WTC11 (cell line): ENCODE results near the gene LSM7. TPM values are rescaled to one million over a fixed set of nuclear protein-coding genes. Genes with fewer than 3 reads are reported as not detected.

Experiments
- ATAC-seq: fragments of 200-7000 bp; cut with Tn5 transposase; 2 replicates; pipeline ENCODE4 v1.10.0; 2021; ENCODE audit warnings: mild to moderate bottlenecking, moderate library complexity
- CTCF ChIA-PET: fragments of 300-600 bp; sonication (Branson Sonifier 250); formaldehyde crosslinking; loops from one replicate; lab custom pipeline; 2021; ENCODE audit warnings: antibody characterized with exemption; lab: Charles Lee
- POLR2A ChIA-PET: fragments of 350-600 bp; sonication (Branson Sonifier 250); formaldehyde crosslinking; loops from one replicate; lab custom pipeline; 2021; ENCODE audit warnings: antibody characterized with exemption; lab: Charles Lee
- DNase-seq: peaks from one replicate; pipeline ENCODE4 v3.0.0; 2021; ENCODE audit warnings: low spot score
- H3K27ac Mint-ChIP-seq: 2 replicates; pipeline ENCODE4 v1.8.0; 2021; ENCODE audit warnings: mixed read lengths
- H3K27me3 Mint-ChIP-seq: 2 replicates; pipeline ENCODE4 v1.8.0; 2021; ENCODE audit warnings: low read depth, mild to moderate bottlenecking, moderate library complexity, mixed read lengths
- H3K36me3 Mint-ChIP-seq: 2 replicates; pipeline ENCODE4 v1.8.0; 2021; ENCODE audit warnings: mixed read lengths
- H3K4me1 Mint-ChIP-seq: 2 replicates; pipeline ENCODE4 v1.8.0; 2022; ENCODE audit warnings: mixed read lengths
- H3K4me3 Mint-ChIP-seq: 2 replicates; pipeline ENCODE4 v1.8.0; 2021; ENCODE audit warnings: mild to moderate bottlenecking, moderate library complexity, mixed read lengths
- H3K9me3 Mint-ChIP-seq: 2 replicates; pipeline ENCODE4 v1.8.0; 2021; ENCODE audit warnings: mixed read lengths
- ETV6 ChIP-seq: sonication (generic); formaldehyde crosslinking; IDR thresholded peaks from 2 replicates; pipeline ENCODE4 v1.8.1; 2022; ENCODE audit warnings: mild to moderate bottlenecking, missing genetic modification reagents
- GRHL2 ChIP-seq: fragments of 250-450 bp; sonication (Bioruptor Pico); IDR thresholded peaks from 2 replicates; pipeline ENCODE4 v1.8.0; 2022; ENCODE audit warnings: mild to moderate bottlenecking, moderate library complexity; ENCODE audit not compliant: insufficient replicate concordance, severe bottlenecking
- KAT7 ChIP-seq: sonication (generic); formaldehyde crosslinking; IDR thresholded peaks from 2 replicates; pipeline ENCODE4 v1.8.1; 2023; ENCODE audit warnings: missing genetic modification reagents, mild to moderate bottlenecking, borderline replicate concordance
- NFYB ChIP-seq: sonication (generic); formaldehyde crosslinking; conservative IDR thresholded peaks from 2 replicates; pipeline ENCODE4 v1.8.0; 2022; ENCODE audit warnings: low read depth, missing genetic modification reagents
- PRRX2 ChIP-seq: fragments of 250-450 bp; sonication (Bioruptor Pico); IDR thresholded peaks from 2 replicates; pipeline ENCODE4 v1.8.0; 2021; ENCODE audit warnings: mild to moderate bottlenecking
- RELA ChIP-seq: sonication (generic); formaldehyde crosslinking; IDR thresholded peaks from 2 replicates; pipeline ENCODE4 v1.8.1; 2022; ENCODE audit warnings: missing genetic modification reagents, mild to moderate bottlenecking, borderline replicate concordance
- TP53 ChIP-seq: sonication (generic); formaldehyde crosslinking; IDR thresholded peaks from 2 replicates; pipeline ENCODE4 v1.8.1; 2023; ENCODE audit warnings: mild to moderate bottlenecking, missing genetic modification reagents
- ZNF232 ChIP-seq: sonication (generic); formaldehyde crosslinking; IDR thresholded peaks from 2 replicates; pipeline ENCODE4 v1.8.0; 2022; ENCODE audit warnings: mild to moderate bottlenecking, missing genetic modification reagents
- ZNF317 ChIP-seq: sonication (generic); formaldehyde crosslinking; IDR thresholded peaks from 2 replicates; pipeline ENCODE4 v1.8.1; 2023; ENCODE audit warnings: low read depth, mild to moderate bottlenecking, moderate library complexity, missing genetic modification reagents, borderline replicate concordance
- total RNA-seq: library from RNA; stranded (reverse); gene quantifications from 3 replicates; pipeline ENCODE4 v1.2.3, GENCODE V29; 2021
- TF ChIP-seq, protein P1 (sequence below): sonication (generic); formaldehyde crosslinking; IDR thresholded peaks from 2 replicates; pipeline ENCODE4 v1.8.1; 2023; ENCODE audit warnings: mild to moderate bottlenecking, missing genetic modification reagents, moderate library complexity
- TF ChIP-seq, protein P2 (sequence below): sonication (generic); formaldehyde crosslinking; IDR thresholded peaks from 2 replicates; pipeline ENCODE4 v1.8.0; 2023; ENCODE audit warnings: missing genetic modification reagents
- TF ChIP-seq, protein P3 (sequence below): sonication (generic); formaldehyde crosslinking; IDR thresholded peaks from 2 replicates; pipeline ENCODE4 v1.8.1; 2022; ENCODE audit warnings: mild to moderate bottlenecking, moderate library complexity, missing genetic modification reagents
- TF ChIP-seq, protein P4 (sequence below): sonication (generic); formaldehyde crosslinking; IDR thresholded peaks from 2 replicates; pipeline ENCODE4 v1.8.1; 2022; ENCODE audit warnings: missing genetic modification reagents, borderline replicate concordance
- TF ChIP-seq, protein P5 (sequence below): fragments of 250-450 bp; sonication (Bioruptor Pico); IDR thresholded peaks from 2 replicates; pipeline ENCODE4 v1.9.0; 2021; ENCODE audit warnings: moderate library complexity, mild to moderate bottlenecking, inconsistent platforms, borderline replicate concordance
- TF ChIP-seq, protein P6 (sequence below): sonication (generic); formaldehyde crosslinking; IDR thresholded peaks from 2 replicates; pipeline ENCODE4 v1.8.1; 2022; ENCODE audit warnings: low read depth, mild to moderate bottlenecking, moderate library complexity, missing genetic modification reagents, borderline replicate concordance
- TF ChIP-seq, protein P7 (sequence below): sonication (generic); formaldehyde crosslinking; IDR thresholded peaks from 2 replicates; pipeline ENCODE4 v1.8.0; 2022; ENCODE audit warnings: mild to moderate bottlenecking, missing genetic modification reagents
- TF ChIP-seq, protein P8 (sequence below): fragments of 200-600 bp; IDR thresholded peaks from 2 replicates; pipeline ENCODE4 v1.8.0; 2022; ENCODE audit warnings: antibody characterized with exemption

LSM7 gene
- total RNA-seq, 1 experiment from 2014 or later = 245 TPM

DNA sequence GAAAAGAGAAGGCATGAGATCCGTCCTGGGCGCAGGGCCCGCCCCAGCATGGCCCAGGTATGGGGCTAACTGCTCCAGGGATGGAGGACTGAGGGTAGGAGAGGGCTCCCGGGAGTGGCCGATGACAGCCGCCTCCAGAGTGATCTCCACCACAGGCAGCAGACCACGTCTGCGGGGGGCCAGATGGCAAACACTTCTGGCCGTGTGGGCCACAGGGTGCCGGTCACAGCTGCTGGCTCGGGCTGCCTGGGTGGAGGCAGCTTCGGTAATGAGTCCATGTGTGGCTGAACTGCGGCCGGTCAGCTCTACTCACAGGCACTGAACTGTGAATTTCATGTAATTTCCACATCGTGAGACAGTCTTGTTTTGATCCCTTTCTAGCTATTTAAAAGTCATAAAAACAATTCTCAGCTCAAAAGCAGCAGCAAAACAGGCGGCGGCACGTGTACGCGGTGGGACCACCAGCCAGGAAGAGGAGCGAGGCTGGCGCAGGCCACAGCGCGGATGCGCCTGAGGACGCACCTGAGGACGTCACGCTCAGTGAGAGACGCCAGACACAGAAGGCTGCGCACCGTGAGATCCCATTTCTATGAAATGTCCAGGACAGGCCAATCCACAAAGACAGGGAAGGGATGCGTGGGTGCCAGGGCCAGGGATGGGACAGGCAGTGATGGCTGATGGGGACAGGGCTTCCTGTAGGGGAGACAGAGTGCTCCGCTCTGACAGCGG, 4.0 kb downstream of the LSM7 start:
- peaks cover 13% of the 10 kb centered on the region for H3K4me1 Mint-ChIP-seq
- no peaks in the 10 kb centered on the region for H3K27me3 Mint-ChIP-seq
- CTCF ChIA-PET = no interaction called here
- peaks cover 13% of the 10 kb centered on the region for H3K36me3 Mint-ChIP-seq
- no peaks in the 10 kb centered on the region for H3K9me3 Mint-ChIP-seq
- no peak for DNase-seq
- no peak for ATAC-seq
- POLR2A ChIA-PET = no interaction called here
- H3K4me3 Mint-ChIP-seq = no peak overlapping the region
- H3K27ac Mint-ChIP-seq = no peak overlapping the region; the same call in 1 of the 2 replicates
- TF ChIP-seq, protein P1, sequence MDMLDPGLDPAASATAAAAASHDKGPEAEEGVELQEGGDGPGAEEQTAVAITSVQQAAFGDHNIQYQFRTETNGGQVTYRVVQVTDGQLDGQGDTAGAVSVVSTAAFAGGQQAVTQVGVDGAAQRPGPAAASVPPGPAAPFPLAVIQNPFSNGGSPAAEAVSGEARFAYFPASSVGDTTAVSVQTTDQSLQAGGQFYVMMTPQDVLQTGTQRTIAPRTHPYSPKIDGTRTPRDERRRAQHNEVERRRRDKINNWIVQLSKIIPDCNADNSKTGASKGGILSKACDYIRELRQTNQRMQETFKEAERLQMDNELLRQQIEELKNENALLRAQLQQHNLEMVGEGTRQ (CRISPR knock-in tag) = no peak
- TF ChIP-seq ETV6 (CRISPR knock-in tag) (no peak), ZNF232 (CRISPR knock-in tag) (no peak), PRRX2 (no peak), GRHL2 (no peak), RELA (CRISPR knock-in tag) (no peak), ZNF317 (CRISPR knock-in tag) (no peak), NFYB (CRISPR knock-in tag) (no peak), KAT7 (no peak), TP53 (no peak)
- TF ChIP-seq, protein P2, sequence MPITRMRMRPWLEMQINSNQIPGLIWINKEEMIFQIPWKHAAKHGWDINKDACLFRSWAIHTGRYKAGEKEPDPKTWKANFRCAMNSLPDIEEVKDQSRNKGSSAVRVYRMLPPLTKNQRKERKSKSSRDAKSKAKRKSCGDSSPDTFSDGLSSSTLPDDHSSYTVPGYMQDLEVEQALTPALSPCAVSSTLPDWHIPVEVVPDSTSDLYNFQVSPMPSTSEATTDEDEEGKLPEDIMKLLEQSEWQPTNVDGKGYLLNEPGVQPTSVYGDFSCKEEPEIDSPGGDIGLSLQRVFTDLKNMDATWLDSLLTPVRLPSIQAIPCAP (CRISPR knock-in tag) = no peak
- TF ChIP-seq, protein P3, sequence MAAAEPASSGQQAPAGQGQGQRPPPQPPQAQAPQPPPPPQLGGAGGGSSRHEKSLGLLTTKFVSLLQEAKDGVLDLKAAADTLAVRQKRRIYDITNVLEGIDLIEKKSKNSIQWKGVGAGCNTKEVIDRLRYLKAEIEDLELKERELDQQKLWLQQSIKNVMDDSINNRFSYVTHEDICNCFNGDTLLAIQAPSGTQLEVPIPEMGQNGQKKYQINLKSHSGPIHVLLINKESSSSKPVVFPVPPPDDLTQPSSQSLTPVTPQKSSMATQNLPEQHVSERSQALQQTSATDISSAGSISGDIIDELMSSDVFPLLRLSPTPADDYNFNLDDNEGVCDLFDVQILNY (CRISPR knock-in tag) = no peak
- TF ChIP-seq, protein P4, sequence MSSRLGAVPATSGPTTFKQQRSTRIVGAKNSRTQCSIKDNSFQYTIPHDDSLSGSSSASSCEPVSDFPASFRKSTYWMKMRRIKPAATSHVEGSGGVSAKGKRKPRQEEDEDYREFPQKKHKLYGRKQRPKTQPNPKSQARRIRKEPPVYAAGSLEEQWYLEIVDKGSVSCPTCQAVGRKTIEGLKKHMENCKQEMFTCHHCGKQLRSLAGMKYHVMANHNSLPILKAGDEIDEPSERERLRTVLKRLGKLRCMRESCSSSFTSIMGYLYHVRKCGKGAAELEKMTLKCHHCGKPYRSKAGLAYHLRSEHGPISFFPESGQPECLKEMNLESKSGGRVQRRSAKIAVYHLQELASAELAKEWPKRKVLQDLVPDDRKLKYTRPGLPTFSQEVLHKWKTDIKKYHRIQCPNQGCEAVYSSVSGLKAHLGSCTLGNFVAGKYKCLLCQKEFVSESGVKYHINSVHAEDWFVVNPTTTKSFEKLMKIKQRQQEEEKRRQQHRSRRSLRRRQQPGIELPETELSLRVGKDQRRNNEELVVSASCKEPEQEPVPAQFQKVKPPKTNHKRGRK = no peak
- TF ChIP-seq, protein P5, sequence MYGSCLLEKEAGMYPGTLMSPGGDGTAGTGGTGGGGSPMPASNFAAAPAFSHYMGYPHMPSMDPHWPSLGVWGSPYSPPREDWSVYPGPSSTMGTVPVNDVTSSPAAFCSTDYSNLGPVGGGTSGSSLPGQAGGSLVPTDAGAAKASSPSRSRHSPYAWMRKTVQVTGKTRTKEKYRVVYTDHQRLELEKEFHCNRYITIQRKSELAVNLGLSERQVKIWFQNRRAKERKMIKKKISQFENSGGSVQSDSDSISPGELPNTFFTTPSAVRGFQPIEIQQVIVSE (CRISPR knock-in tag) = no peak
- TF ChIP-seq, protein P6, sequence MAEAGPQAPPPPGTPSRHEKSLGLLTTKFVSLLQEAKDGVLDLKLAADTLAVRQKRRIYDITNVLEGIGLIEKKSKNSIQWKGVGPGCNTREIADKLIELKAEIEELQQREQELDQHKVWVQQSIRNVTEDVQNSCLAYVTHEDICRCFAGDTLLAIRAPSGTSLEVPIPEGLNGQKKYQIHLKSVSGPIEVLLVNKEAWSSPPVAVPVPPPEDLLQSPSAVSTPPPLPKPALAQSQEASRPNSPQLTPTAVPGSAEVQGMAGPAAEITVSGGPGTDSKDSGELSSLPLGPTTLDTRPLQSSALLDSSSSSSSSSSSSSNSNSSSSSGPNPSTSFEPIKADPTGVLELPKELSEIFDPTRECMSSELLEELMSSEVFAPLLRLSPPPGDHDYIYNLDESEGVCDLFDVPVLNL = no peak
- TF ChIP-seq, protein P7, sequence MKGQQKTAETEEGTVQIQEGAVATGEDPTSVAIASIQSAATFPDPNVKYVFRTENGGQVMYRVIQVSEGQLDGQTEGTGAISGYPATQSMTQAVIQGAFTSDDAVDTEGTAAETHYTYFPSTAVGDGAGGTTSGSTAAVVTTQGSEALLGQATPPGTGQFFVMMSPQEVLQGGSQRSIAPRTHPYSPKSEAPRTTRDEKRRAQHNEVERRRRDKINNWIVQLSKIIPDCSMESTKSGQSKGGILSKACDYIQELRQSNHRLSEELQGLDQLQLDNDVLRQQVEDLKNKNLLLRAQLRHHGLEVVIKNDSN (CRISPR knock-in tag) = no peak
- TF ChIP-seq, protein P8, sequence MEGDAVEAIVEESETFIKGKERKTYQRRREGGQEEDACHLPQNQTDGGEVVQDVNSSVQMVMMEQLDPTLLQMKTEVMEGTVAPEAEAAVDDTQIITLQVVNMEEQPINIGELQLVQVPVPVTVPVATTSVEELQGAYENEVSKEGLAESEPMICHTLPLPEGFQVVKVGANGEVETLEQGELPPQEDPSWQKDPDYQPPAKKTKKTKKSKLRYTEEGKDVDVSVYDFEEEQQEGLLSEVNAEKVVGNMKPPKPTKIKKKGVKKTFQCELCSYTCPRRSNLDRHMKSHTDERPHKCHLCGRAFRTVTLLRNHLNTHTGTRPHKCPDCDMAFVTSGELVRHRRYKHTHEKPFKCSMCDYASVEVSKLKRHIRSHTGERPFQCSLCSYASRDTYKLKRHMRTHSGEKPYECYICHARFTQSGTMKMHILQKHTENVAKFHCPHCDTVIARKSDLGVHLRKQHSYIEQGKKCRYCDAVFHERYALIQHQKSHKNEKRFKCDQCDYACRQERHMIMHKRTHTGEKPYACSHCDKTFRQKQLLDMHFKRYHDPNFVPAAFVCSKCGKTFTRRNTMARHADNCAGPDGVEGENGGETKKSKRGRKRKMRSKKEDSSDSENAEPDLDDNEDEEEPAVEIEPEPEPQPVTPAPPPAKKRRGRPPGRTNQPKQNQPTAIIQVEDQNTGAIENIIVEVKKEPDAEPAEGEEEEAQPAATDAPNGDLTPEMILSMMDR = no peak
